ENCODE data around the gene TNFSF4.

The TNFSF4 gene

GRCh38 chr1:173206816-173207568, at the start of gene TNFSF4:
TSS of gene TNFSF4 (minus strand) at chr1:173207331. CDS start at chr1:173207176, 155 bp downstream.
- no peaks in the 10 kb centered on the region for H3K36me3 ChIP-seq (ENCODE audit: low read length)
- H2AFZ ChIP-seq (ENCODE audit: low read depth, low read length, severe bottlenecking), result no peak within 1 kb of the TSS
- no peaks in the 10 kb centered on the region for H3K79me2 ChIP-seq (ENCODE audit: insufficient read depth, low read length)
- H3K4me3 ChIP-seq (ENCODE audit: insufficient read depth, low read length, poor library complexity, severe bottlenecking), result no peak within 1 kb of the TSS
- TF ChIP-seq CTCF (IDR thresholded peaks at IDR 0.05; ENCODE audit: insufficient read depth, low read length, poor library complexity, severe bottlenecking) (no peak), EZH2phosphoT487 (conservative IDR thresholded peaks at IDR 0.05; ENCODE audit: low read length) (no peak)
- H3K27me3 ChIP-seq (ENCODE audit: low read length), result no peaks in the 10 kb centered on the region
- no peak within 1 kb of the TSS for H3K27ac ChIP-seq (ENCODE audit: low read depth, low read length)
- no peak within 1 kb of the TSS for H3K4me2 ChIP-seq (ENCODE audit: low read depth, low read length, poor library complexity, severe bottlenecking)
- H3F3A ChIP-seq (ENCODE audit: insufficient read depth), result no peaks in the 10 kb centered on the region
- H3K9ac ChIP-seq (ENCODE audit: low read length), result no peak within 1 kb of the TSS
- no peaks in the 10 kb centered on the region for H4K20me1 ChIP-seq (ENCODE audit: low read depth, low read length)
- H3K9me3 ChIP-seq (ENCODE audit: insufficient read depth, low read length), result no peaks in the 10 kb centered on the region
- H3K9me2 ChIP-seq (replicated peaks; ENCODE audit: insufficient read depth, low read length), result no peaks in the 10 kb centered on the region

GRCh38 chr1:173255214-173255813, 48.2 kb upstream of the TNFSF4 start:
- no peaks in the 10 kb centered on the region for H3K79me2 ChIP-seq (ENCODE audit: insufficient read depth, low read length)
- no peak overlapping the region for H3K27ac ChIP-seq (ENCODE audit: low read depth, low read length)
- H3K36me3 ChIP-seq (ENCODE audit: low read length), result no peaks in the 10 kb centered on the region
- no peak overlapping the region for H3K4me3 ChIP-seq (ENCODE audit: insufficient read depth, low read length, poor library complexity, severe bottlenecking)
- H3K9me3 ChIP-seq (ENCODE audit: insufficient read depth, low read length), result no peaks in the 10 kb centered on the region
- no peaks in the 10 kb centered on the region for H3K9me2 ChIP-seq (replicated peaks; ENCODE audit: insufficient read depth, low read length)
- peak overlapping the region; percentile 82 for H2AFZ ChIP-seq (ENCODE audit: low read depth, low read length, severe bottlenecking)
- no peaks in the 10 kb centered on the region for H4K20me1 ChIP-seq (ENCODE audit: low read depth, low read length)
- TF ChIP-seq CTCF (IDR thresholded peaks at IDR 0.05; ENCODE audit: insufficient read depth, low read length, poor library complexity, severe bottlenecking), result peak; percentile 84
- no peak for TF ChIP-seq EZH2phosphoT487 (conservative IDR thresholded peaks at IDR 0.05; ENCODE audit: low read length)
- H3K9ac ChIP-seq (ENCODE audit: low read length), result 0 out of 2 replicates have a peak overlapping the region, but pooled peaks have one; percentile 5
- no peaks in the 10 kb centered on the region for H3F3A ChIP-seq (ENCODE audit: insufficient read depth)
- no peaks in the 10 kb centered on the region for H3K27me3 ChIP-seq (ENCODE audit: low read length)
- H3K4me2 ChIP-seq (ENCODE audit: low read depth, low read length, poor library complexity, severe bottlenecking), result peak overlapping the region; percentile 36

GRCh38 chr1:173253046-173253445, 45.9 kb upstream of the TNFSF4 start:
- Histone ChIP-seq H3K9me2 (replicated peaks; ENCODE audit: insufficient read depth, low read length) (no peaks in the 10 kb centered on the region), H3K4me2 (ENCODE audit: low read depth, low read length, poor library complexity, severe bottlenecking) (no peak overlapping the region), H3F3A (ENCODE audit: insufficient read depth) (no peaks in the 10 kb centered on the region), H3K27ac (ENCODE audit: low read depth, low read length) (no peak overlapping the region), H3K9ac (ENCODE audit: low read length) (no peak overlapping the region), H2AFZ (ENCODE audit: low read depth, low read length, severe bottlenecking) (no peak overlapping the region), H3K9me3 (ENCODE audit: insufficient read depth, low read length) (no peaks in the 10 kb centered on the region), H3K4me3 (ENCODE audit: insufficient read depth, low read length, poor library complexity, severe bottlenecking) (no peak overlapping the region), H3K36me3 (ENCODE audit: low read length) (no peaks in the 10 kb centered on the region), H3K27me3 (ENCODE audit: low read length) (no peaks in the 10 kb centered on the region), H3K79me2 (ENCODE audit: insufficient read depth, low read length) (no peaks in the 10 kb centered on the region), H4K20me1 (ENCODE audit: low read depth, low read length) (no peaks in the 10 kb centered on the region)
- TF ChIP-seq CTCF (IDR thresholded peaks at IDR 0.05; ENCODE audit: insufficient read depth, low read length, poor library complexity, severe bottlenecking) (no peak), EZH2phosphoT487 (conservative IDR thresholded peaks at IDR 0.05; ENCODE audit: low read length) (no peak)

Measured in SU-DHL-6 (cell line).